WERI-Rb-1 (cell line): ENCODE measurements around the gene NARS2.

ENCODE experiments used
- DNase-seq: peaks from one replicate; pipeline ENCODE4 v3.0.0-alpha.2; 2020
- H3K27ac ChIP-seq: fragments of 250-450 bp; sonication (Bioruptor Pico); 2 replicates; pipeline ENCODE4 v1.5.1; 2020; ENCODE audit warnings: mild to moderate bottlenecking, moderate library complexity
- H3K27me3 ChIP-seq: fragments of 250-450 bp; sonication (Bioruptor Pico); 2 replicates; pipeline ENCODE4 v1.5.1; 2021; ENCODE audit warnings: mild to moderate bottlenecking, low read depth, moderate library complexity; ENCODE audit not compliant: insufficient read depth, severe bottlenecking
- H3K36me3 ChIP-seq: fragments of 250-450 bp; sonication (Bioruptor Pico); 2 replicates; pipeline ENCODE4 v1.5.1; 2020; ENCODE audit warnings: mild to moderate bottlenecking, moderate library complexity
- H3K4me3 ChIP-seq: 2 replicates; pipeline ENCODE4 v1.5.1; 2011; ENCODE audit warnings: low read depth, mild to moderate bottlenecking, control low read depth, low read length
- H3K9me3 ChIP-seq: fragments of 250-450 bp; sonication (Bioruptor Pico); 2 replicates; pipeline ENCODE4 v1.5.1; 2021; ENCODE audit warnings: mild to moderate bottlenecking, moderate library complexity; ENCODE audit not compliant: severe bottlenecking
- TF ChIP-seq, protein P1 (sequence below): IDR thresholded peaks from 2 replicates; pipeline ENCODE4 v1.5.1; 2011; ENCODE audit warnings: low read depth, mild to moderate bottlenecking, control low read depth, inconsistent platforms, low read length

The NARS2 gene

DNA sequence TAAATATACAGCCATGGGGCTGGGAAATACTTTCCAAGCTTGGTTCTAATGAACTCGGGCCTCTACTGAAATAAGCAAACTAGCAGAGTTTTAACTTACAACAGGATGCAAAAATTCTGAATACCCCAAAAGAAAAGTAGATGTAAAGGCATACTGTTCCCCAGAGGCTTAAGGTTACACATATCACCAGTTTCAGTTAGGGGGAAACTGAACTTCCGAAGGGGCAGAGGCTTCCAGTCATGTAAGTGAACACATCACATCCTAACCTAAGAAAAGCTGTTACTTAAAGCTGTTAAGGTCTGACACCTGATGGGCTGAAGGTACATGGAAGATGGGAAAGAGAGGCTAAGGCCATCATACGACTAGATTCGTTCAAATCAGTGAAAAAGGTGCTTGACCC is 159.3 kb downstream of the NARS2 start:
- Histone ChIP-seq H3K4me3 (no peak overlapping the region), H3K9me3 (peaks cover under 1% of the 10 kb centered on the region), H3K27me3 (no peaks in the 10 kb centered on the region), H3K36me3 (no peaks in the 10 kb centered on the region), H3K27ac (no peak overlapping the region)
- no peak for DNase-seq
- TF ChIP-seq, protein P1, sequence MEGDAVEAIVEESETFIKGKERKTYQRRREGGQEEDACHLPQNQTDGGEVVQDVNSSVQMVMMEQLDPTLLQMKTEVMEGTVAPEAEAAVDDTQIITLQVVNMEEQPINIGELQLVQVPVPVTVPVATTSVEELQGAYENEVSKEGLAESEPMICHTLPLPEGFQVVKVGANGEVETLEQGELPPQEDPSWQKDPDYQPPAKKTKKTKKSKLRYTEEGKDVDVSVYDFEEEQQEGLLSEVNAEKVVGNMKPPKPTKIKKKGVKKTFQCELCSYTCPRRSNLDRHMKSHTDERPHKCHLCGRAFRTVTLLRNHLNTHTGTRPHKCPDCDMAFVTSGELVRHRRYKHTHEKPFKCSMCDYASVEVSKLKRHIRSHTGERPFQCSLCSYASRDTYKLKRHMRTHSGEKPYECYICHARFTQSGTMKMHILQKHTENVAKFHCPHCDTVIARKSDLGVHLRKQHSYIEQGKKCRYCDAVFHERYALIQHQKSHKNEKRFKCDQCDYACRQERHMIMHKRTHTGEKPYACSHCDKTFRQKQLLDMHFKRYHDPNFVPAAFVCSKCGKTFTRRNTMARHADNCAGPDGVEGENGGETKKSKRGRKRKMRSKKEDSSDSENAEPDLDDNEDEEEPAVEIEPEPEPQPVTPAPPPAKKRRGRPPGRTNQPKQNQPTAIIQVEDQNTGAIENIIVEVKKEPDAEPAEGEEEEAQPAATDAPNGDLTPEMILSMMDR = no peak

DNA sequence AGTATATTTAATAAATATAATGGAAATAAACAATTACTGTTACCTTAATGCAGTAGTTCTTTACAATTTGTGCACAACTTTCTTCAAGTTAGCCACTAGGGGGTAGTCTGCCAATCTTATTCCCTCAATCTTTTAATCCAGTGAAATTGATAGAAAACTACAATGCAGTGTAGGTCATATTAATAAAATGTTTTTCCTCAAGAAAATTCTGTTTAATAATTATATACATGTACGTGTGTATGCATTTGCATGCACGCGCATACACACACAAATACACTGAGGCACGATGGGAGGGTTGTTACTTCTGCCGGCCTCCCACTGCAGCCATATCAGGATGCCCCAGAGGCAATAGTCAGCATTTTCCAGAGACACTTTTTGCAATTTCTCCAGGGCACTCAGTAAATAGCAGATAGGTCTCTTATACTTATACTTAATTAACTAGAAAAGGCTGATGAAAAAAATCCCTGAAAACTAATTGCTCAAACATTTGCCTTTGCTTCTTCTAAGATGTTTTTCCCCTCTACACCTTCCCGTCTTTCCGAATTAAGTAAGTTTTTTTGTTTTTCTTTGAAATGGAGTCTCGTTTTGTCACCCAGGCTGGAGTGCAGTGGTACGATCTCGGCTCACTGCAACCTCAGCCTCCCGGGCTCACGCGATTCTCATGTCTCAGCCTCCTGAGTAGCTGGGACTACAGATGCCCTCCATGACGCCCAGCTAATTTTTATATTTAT is 160.2 kb downstream of the NARS2 start:
- no peaks in the 10 kb centered on the region for H3K27me3 ChIP-seq
- H3K9me3 ChIP-seq = peaks cover 3% of the 10 kb centered on the region
- TF ChIP-seq, protein P1 = no peak; the same call in 1 of the 2 replicates
- no peak overlapping the region for H3K27ac ChIP-seq
- DNase-seq = no peak
- H3K36me3 ChIP-seq = no peaks in the 10 kb centered on the region
- H3K4me3 ChIP-seq = no peak overlapping the region

DNA sequence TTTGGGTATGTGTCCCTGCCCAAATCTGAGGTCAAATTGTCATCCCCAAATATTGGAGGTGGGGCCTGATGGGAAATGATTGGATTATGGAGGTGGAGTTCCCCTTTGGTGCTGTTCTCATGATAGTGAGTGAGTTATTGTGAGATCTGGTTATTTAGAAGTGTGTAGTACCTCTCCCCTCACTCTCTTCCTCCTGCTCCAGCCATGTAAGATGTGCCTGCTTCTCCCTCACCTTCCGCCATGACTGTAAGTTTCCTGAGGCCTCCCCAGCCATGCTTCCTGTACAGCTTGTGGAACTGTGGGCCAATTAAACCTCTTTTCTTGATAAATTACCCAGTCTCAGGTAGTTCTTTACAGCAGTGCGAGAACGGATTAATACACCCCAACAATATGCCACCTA is 166.0 kb downstream of the NARS2 start:
- H3K27me3 ChIP-seq = no peaks in the 10 kb centered on the region
- no peak overlapping the region for H3K4me3 ChIP-seq
- H3K9me3 ChIP-seq = peaks cover 3% of the 10 kb centered on the region
- H3K36me3 ChIP-seq = no peaks in the 10 kb centered on the region
- TF ChIP-seq, protein P1 = no peak
- no peak overlapping the region for H3K27ac ChIP-seq
- DNase-seq = no peak

DNA sequence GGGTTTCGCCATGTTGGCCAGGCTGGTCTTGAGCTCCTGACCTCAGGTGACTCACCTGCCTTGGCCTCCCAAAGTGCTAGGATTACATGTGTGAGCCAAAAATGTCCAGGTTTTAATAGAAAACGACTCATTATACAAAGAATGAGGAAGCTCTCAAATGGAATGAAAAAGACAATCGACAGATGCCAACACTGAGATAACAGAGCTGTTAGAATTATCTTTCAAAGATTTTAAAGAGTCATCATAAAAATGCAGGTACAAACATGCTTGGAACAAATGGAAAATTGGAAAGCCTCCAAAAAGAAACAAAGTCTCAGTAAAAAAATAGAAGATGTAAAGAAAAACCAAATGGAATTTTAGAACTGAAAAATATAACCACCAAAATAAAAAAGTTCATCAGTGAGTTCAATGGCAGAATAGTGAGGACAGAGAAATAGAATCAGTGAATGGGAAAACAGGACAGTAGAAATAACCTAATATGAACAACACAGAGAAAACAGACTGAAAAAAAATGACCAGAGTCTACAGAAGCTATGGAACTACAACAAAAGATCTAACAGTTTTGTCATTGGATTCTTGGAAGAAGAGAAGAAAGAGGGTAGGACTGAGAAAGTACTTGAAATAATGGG is 168.0 kb downstream of the NARS2 start:
- no peak overlapping the region for H3K27ac ChIP-seq
- H3K4me3 ChIP-seq = no peak overlapping the region
- TF ChIP-seq, protein P1 = no peak
- H3K36me3 ChIP-seq = no peaks in the 10 kb centered on the region
- H3K27me3 ChIP-seq = no peaks in the 10 kb centered on the region
- peaks cover 3% of the 10 kb centered on the region for H3K9me3 ChIP-seq
- DNase-seq = no peak

DNA sequence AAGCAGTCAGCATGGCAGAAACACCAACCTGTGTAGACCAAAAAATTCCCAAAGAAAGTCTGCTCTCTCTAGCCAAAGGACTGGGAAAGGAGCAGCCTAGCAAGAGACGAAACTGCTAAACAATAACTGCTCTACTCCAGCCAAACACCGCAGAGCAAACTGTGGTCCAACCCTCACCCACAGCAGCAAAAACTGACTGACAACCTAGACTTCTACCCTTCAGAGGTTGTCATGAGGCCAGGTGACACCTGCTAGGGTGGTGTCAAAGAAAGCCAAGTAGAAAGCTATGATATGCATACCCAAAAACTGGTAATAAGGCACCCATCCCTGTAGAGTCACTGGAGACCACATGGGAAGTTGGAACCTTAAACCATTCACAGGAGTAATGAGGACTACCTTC is 168.9 kb downstream of the NARS2 start:
- no peak overlapping the region for H3K27ac ChIP-seq

More for the DNA sequence above, 168.9 kb downstream of the NARS2 start:
- no peaks in the 10 kb centered on the region for H3K36me3 ChIP-seq
- DNase-seq = no peak
- no peaks in the 10 kb centered on the region for H3K27me3 ChIP-seq
- no peak overlapping the region for H3K4me3 ChIP-seq
- H3K9me3 ChIP-seq = peaks cover 3% of the 10 kb centered on the region
- TF ChIP-seq, protein P1 = no peak
